ENCODE data around the gene CIDEA.
"Not testable (repeated sequence)": the region's sequence is repeated elsewhere in the genome, so short reads cannot be mapped to it uniquely, and the experiment has no call there.

GRCh38 chr18:12214296-12215005 is 39.7 kb upstream of the CIDEA start:
- TF ChIP-seq CTCF, POLR2A (IDR thresholded peaks at IDR 0.05): not testable (repeated sequence)

All from testis (tissue), 2 donors.